GM18505 (cell line): ENCODE measurements around the gene ZCCHC14.
"Not testable (repeated sequence)": the region's sequence is repeated elsewhere in the genome, so short reads cannot be mapped to it uniquely, and the experiment has no call there.

Source experiments
- ATAC-seq: cut with Tn5 transposase; IDR thresholded peaks from one replicate; pipeline ENCODE4 v1.9.1; 2021; ENCODE audit not compliant: unreplicated experiment
- POLR2A ChIP-seq: IDR thresholded peaks from 4 replicates; pipeline ENCODE4 v1.6.1; 2011; ENCODE audit warnings: borderline replicate concordance; ENCODE audit not compliant: insufficient read depth, insufficient read length; ENCODE audit errors: extremely low read depth

ZCCHC14 gene

GRCh38 chr16:87388818-87389134 lies 104.0 kb downstream of the ZCCHC14 start:
- no peak for TF ChIP-seq POLR2A
- no peak for ATAC-seq

GRCh38 chr16:87387942-87388817 lies 104.6 kb downstream of the ZCCHC14 start:
- peak; percentile 37 for TF ChIP-seq POLR2A
- peak; percentile 33 for ATAC-seq

- not testable (repeated sequence) for ATAC-seq
These were observed 108.0 kb downstream of the ZCCHC14 start for GRCh38 chr16:87384875-87385167.

GRCh38 chr16:87384162-87384874 lies 108.5 kb downstream of the ZCCHC14 start:
- peak; percentile 1 for TF ChIP-seq POLR2A
- ATAC-seq, result peak; percentile 9

- ATAC-seq, result peak; percentile 46
- TF ChIP-seq POLR2A, result peak; percentile 80
These were observed 109.2 kb downstream of the ZCCHC14 start, which contains the start of gene FBXO31 for GRCh38 chr16:87383505-87384161. FBXO31 (minus strand) TSS chr16:87383776; CDS start chr16:87383744, 32 bp downstream.

DNA sequence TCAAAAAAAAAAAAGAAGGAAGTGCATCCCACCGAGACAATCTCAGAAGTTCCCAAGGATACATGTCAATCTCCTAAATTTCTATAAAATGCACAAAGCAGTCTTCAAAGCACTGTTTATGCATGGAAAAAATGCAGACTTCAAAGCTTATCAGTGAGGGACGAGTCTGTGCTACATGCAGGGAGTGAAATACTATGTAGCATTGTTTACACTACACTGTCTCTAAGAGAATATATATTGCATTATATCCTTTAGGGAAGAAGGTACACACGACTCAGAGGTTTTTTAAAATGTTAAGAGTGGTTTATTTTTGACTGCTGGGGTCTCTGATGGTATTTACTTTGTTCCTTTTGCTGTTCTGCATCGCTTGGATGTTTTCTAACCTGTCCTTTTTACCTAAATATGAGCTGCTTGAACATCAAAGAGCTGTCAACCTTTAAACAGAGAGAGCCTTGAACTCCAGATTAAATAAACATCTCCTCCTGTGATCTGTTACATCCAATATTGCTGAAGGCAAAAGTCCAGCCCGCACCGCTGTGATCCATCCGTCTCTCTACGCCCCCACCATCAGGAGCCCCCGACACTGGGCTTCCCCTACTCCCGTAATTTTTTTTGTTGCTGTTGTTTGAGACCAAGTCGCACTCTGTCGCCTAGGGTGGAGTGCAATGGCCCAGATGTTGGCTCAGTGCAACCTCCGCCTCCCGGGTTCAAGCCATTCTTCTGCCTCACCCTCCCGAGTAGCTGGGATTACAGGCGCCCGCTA lies 110.6 kb downstream of the ZCCHC14 start:
- TF ChIP-seq POLR2A, result no peak
- ATAC-seq, result no peak

GRCh38 chr16:87380881-87381280 lies 111.9 kb downstream of the ZCCHC14 start:
- ATAC-seq, result no peak
- TF ChIP-seq POLR2A, result no peak

- no peak for ATAC-seq
- TF ChIP-seq POLR2A, result no peak
These were observed 112.4 kb downstream of the ZCCHC14 start for GRCh38 chr16:87380403-87380802.

GRCh38 chr16:87379312-87379752 lies 113.5 kb downstream of the ZCCHC14 start:
- not testable (repeated sequence) for ATAC-seq

DNA sequence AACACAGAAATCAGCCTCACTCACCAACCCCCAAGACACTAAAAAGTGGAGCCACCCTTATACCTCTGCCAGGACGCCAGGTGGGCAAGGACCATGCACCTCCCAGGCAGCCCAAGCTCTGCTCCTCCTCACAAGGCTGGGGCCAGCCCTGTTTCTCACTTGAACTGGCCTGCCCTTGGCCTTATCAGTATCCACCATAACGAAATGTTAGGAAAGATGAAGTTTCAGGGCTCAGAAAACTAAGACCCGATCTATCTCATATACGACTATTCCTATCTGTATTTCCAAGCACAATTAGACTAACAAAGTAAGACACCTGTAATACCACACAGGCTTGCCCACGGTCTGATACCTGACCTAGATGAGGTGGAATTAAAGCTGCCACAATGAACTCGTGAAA lies 116.2 kb downstream of the ZCCHC14 start:
- ATAC-seq, result no peak
- no peak for TF ChIP-seq POLR2A

- ATAC-seq, result no peak
- TF ChIP-seq POLR2A, result no peak
These were observed 117.2 kb downstream of the ZCCHC14 start for GRCh38 chr16:87375426-87376135.

DNA sequence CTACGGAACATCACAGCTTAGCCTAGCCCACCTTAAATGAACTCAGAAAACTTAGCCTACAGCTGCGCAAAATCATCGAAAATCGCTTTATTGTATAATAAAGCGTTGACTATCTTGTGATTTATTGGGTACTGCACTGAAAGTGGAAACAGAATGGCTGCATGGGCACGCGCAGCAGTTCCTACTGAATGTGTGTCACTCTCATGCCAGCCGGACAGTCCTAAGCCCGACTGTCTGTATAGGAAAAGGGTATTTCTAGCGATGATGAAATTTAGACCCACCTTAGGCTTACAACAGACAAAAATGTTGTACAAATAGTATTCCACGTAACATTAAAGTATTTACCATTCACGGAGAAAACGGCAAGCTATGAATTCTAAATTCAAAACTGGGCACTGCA lies 118.5 kb downstream of the ZCCHC14 start:
- TF ChIP-seq POLR2A, result no peak

DNA sequence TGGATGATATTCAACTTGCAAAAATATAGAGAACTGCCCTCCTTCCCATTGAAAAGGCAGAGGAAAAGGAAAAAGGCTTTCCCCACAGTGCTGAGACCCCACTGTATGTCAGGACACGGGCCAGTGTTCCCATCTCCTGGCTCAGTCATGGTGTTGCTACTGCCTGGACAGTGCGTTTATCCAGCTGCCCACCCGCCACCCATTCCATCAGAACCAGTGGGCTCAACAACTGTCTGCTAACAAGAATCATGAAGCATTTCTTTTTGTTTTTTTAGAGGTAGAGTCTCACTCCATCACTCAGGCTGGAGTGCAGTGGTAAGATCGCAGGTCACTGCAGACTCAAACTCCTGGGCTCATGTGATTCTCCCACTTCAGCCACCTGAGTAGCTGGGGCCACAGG lies 120.5 kb downstream of the ZCCHC14 start:
- no peak for TF ChIP-seq POLR2A
- no peak for ATAC-seq

More for the DNA sequence above, 118.5 kb downstream of the ZCCHC14 start:
- no peak for ATAC-seq

DNA sequence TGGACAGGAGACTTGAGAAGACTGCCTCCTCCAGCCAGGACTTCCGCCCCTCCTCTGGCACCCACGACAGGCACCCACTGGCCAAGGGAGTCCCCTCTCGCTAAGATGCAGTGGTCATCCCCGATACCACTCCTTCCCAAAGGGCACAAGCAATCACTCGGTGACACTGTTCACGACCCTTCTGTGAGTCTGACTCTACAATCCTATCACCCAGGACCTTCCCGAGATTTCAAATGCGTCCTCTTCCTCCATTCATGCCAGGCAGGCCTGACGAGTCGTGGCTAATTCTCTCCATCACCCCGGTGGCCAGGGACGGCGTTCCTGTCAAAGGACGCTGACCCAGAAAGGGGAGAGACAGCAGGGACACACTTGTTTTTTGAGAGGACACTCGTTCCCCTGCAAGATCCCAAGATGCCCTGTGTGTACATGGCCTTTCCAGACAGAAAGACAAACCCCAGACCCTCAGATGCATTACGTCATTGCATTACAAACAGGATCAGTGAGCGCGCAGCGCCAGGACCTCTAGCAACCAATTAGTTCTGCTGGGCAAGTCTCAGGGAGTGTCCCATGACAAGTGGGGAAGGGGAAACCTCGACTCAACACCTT lies 121.5 kb downstream of the ZCCHC14 start:
- TF ChIP-seq POLR2A, result no peak
- no peak for ATAC-seq
